ENCODE results near the gene RAD23A. TPM values are rescaled to one million over a fixed set of nuclear protein-coding genes. Genes with fewer than 3 reads are reported as not detected.

The RAD23A gene
- 10 to 100 TPM; 54.1 to 86.5 (median 75.3) TPM for total RNA-seq

DNA sequence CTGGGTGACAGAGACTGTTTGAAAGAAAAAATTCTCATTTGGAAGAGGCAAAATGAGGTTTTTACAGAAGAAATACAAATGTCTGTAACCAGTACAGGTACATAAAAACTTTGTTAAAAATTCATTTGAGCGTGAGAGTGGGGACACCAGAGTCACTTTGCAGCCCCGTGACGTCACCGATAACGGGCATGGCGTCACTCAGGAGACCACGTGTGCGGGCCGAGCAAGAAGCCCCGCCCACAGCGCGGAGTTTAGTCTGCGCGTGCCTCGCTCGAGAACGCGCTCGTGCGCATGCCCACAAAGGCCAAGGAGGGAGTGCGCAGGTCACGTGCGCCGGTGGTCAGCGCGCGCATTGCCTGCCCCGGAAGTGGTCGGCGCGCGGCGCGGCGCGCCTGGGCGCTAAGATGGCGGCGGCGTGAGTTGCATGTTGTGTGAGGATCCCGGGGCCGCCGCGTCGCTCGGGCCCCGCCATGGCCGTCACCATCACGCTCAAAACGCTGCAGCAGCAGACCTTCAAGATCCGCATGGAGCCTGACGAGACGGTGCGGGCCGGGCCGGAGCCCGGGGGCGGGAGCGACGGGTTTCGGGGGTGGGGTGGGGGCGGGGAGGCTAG is at the start of gene RAD23A:
RAD23A (plus strand) TSS at position 384 of the 613 bp plus-strand sequence; CDS start at position 471, 87 bp downstream.
- H3K4me3 ChIP-seq, result peak within 1 kb of the TSS; percentile 74 to 96 (median 83)
- H3K36me3 ChIP-seq, result peaks cover 0 to 73% (median 0%) of the 10 kb centered on the region in 3 donors
- peak; percentile 98 to 99 (median 99) for DNase-seq
- no peaks in the 10 kb centered on the region for H3K27me3 ChIP-seq
- H3K9me3 ChIP-seq, result no peaks in the 10 kb centered on the region
- TF ChIP-seq POLR2A (IDR thresholded peaks at IDR 0.05), result peak; percentile 71 to 80
- TF ChIP-seq, protein P1, sequence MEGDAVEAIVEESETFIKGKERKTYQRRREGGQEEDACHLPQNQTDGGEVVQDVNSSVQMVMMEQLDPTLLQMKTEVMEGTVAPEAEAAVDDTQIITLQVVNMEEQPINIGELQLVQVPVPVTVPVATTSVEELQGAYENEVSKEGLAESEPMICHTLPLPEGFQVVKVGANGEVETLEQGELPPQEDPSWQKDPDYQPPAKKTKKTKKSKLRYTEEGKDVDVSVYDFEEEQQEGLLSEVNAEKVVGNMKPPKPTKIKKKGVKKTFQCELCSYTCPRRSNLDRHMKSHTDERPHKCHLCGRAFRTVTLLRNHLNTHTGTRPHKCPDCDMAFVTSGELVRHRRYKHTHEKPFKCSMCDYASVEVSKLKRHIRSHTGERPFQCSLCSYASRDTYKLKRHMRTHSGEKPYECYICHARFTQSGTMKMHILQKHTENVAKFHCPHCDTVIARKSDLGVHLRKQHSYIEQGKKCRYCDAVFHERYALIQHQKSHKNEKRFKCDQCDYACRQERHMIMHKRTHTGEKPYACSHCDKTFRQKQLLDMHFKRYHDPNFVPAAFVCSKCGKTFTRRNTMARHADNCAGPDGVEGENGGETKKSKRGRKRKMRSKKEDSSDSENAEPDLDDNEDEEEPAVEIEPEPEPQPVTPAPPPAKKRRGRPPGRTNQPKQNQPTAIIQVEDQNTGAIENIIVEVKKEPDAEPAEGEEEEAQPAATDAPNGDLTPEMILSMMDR (IDR thresholded peaks at IDR 0.05), result peak in 2 of 6 experiments; percentile 23 to 30
- peaks cover 0 to 45% (median 7%) of the 10 kb centered on the region in 4 donors for H3K4me1 ChIP-seq
- peak within 1 kb of the TSS; percentile 93 to 97 (median 96) for H3K27ac ChIP-seq

DNA sequence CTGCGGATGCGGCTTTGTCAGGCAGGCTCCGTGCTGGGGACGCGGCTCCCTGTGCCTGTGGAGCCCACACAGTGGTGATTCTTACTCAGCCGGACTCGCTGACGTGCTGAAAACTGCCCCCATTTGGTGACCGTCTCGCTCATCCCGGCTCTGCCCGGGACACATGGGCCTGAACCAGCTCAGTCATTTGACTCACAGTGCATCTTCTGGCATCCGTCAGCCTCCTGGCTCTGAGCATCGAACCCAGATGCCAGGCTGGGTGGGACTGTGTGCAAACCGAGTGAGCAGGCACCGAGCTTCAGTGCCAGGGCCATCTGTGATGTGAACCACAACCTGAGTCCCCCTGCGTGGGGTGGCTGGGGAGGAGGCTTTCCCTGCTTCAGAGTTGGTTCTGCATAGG is 49.2 kb upstream of the RAD23A start:
- no peak overlapping the region for H3K27ac ChIP-seq
- H3K36me3 ChIP-seq, result peaks cover 0 to 50% (median 0%) of the 10 kb centered on the region in 3 donors
- no peak overlapping the region for H3K4me3 ChIP-seq
- TF ChIP-seq POLR2A (IDR thresholded peaks at IDR 0.05), result no peak
- TF ChIP-seq, protein P1 (IDR thresholded peaks at IDR 0.05), result no peak
- DNase-seq, result no peak
- H3K9me3 ChIP-seq, result no peaks in the 10 kb centered on the region
- peaks cover 0 to 12% (median 9%) of the 10 kb centered on the region in 4 donors for H3K4me1 ChIP-seq
- no peaks in the 10 kb centered on the region for H3K27me3 ChIP-seq

GRCh38 chr19:12899891-12900518 is 45.7 kb upstream of the RAD23A start:
- TF ChIP-seq POLR2A (IDR thresholded peaks at IDR 0.05), result no peak
- TF ChIP-seq, protein P1 (IDR thresholded peaks at IDR 0.05), result no peak
- Histone ChIP-seq H3K4me1 (no peaks in the 10 kb centered on the region), H3K4me3 (no peak overlapping the region), H3K36me3 (peaks cover 0 to 33% (median 0%) of the 10 kb centered on the region in 3 donors), H3K27ac (no peak overlapping the region), H3K9me3 (no peaks in the 10 kb centered on the region), H3K27me3 (no peaks in the 10 kb centered on the region)
- DNase-seq, result no peak

DNA sequence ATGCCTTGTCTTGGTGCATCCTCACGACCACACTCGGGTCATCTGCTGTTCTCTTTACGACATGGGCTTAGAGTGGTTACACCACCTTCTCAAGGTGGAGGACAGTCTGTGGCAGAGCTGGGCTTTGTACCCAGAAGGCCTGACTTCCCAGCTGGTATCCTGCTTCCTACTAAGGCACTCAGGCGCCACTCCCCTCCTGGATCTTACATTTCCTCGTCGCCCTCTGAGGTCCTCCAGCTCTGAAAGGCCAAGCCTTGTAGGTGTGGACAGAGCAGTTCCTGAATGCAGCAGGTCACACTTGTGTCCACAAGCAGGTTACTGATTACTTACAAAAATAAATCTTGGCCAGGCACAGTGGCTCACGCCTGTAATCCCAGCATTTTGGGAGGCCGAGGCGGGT is 38.5 kb upstream of the RAD23A start:
- H3K4me3 ChIP-seq, result no peak overlapping the region
- no peaks in the 10 kb centered on the region for H3K9me3 ChIP-seq
- no peak for DNase-seq
- no peak overlapping the region for H3K27ac ChIP-seq
- no peaks in the 10 kb centered on the region for H3K27me3 ChIP-seq
- peaks cover 0 to 3% (median 0%) of the 10 kb centered on the region in 4 donors for H3K4me1 ChIP-seq
- no peak for TF ChIP-seq POLR2A (IDR thresholded peaks at IDR 0.05)
- TF ChIP-seq, protein P1 (IDR thresholded peaks at IDR 0.05), result no peak
- no peaks in the 10 kb centered on the region for H3K36me3 ChIP-seq

- TF ChIP-seq, protein P1 (IDR thresholded peaks at IDR 0.05), result no peak
- no peak for TF ChIP-seq POLR2A (IDR thresholded peaks at IDR 0.05)
- H3K36me3 ChIP-seq, result no peaks in the 10 kb centered on the region
- no peak for DNase-seq
- H3K27me3 ChIP-seq, result no peaks in the 10 kb centered on the region
- H3K4me3 ChIP-seq, result no peak overlapping the region
- peaks cover 0 to 19% (median 3%) of the 10 kb centered on the region in 4 donors for H3K4me1 ChIP-seq
- H3K27ac ChIP-seq, result peak overlapping the region in 2 of 4 donors; percentile 70 to 74
- H3K9me3 ChIP-seq, result no peaks in the 10 kb centered on the region
These were observed 33.1 kb upstream of the RAD23A start for GRCh38 chr19:12912571-12912970.
